ENCODE results near the gene UCP3. TPM values are rescaled to one million over a fixed set of nuclear protein-coding genes. Genes with fewer than 3 reads are reported as not detected.

UCP3 gene
- total and polyA plus RNA-seq, 2 donors (not counting 1 experiment from before 2014, with no cell fraction given): 8.9 to 11.0 TPM

DNA sequence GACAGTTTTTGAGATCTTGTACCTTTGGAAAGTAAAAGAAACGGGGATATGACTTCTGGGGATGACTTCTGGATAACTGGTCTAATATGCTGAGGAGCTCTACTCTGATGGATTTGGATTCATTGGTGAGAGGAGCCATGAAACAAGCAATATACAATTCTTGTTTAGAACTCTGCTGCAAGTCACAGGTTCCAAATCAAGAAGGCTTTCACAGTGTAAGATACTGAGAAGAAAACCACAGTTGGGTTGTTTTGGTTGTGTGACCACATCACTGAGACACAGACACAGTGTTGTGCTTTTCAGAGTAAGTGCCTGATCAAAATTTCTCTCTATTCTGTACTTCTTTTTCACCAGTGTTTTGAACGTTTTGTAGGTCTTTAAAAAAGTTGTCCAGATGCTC lies 13.2 kb downstream of the UCP3 start:
- Histone ChIP-seq H3K9me3 (ENCODE audit: control extremely low read depth in 1 of 3, control insufficient read depth in 2 of 3, insufficient read depth in 1 of 3, low read length in 2 of 3) (peaks cover 0 to 4% (median 0%) of the 10 kb centered on the region in 3 donors), H3K4me3 (ENCODE audit: control extremely low read depth in 1 of 5, extremely low read depth in 1 of 5, insufficient read depth in 1 of 5, low read depth in 2 of 5, low read length in 4 of 5) (peak overlapping the region in 3 of 5 experiments; percentile 8 to 32 (median 16)), H3K27me3 (replicated peaks in 1 of 4; ENCODE audit: control extremely low read depth in 1 of 4, control insufficient read depth in 3 of 4, insufficient read depth in 4 of 4, low read length in 3 of 4) (no peaks in the 10 kb centered on the region), H3K79me2 (ENCODE audit: control insufficient read depth, insufficient read depth, low read length) (peaks cover 8% of the 10 kb centered on the region), H4K20me1 (ENCODE audit: control insufficient read depth, insufficient read depth, low read length, poor library complexity, severe bottlenecking) (no peaks in the 10 kb centered on the region), H2AFZ (ENCODE audit: insufficient read depth, low read depth, low read length, poor library complexity, severe bottlenecking) (no peak overlapping the region), H3K4me1 (ENCODE audit: control insufficient read depth in 2 of 2, insufficient read depth in 2 of 2, low read length in 2 of 2) (peaks cover 90 to 91% of the 10 kb centered on the region in 2 donors), H3K9ac (ENCODE audit: low read length) (peak overlapping the region; percentile 65), H3K36me3 (replicated peaks in 1 of 2; ENCODE audit: control extremely low read depth in 1 of 2, control insufficient read depth in 1 of 2, extremely low read depth in 1 of 2, insufficient read depth in 2 of 2, low read length in 1 of 2) (no peaks in the 10 kb centered on the region), H3K4me2 (replicated peaks; ENCODE audit: low read depth, low read length, poor library complexity, severe bottlenecking) (peak overlapping the region; percentile 69), H3K27ac (ENCODE audit: low read length in 2 of 2) (peak overlapping the region; percentile 83 to 98)
- intact Hi-C loops (cut with micrococcal nuclease): loop anchor here (1.0 to 10.0 kb wide), 4 partner anchors 15 to 1561 kb away; partner anchors contain the start of gene CLPB
- peak; percentile 67 for DNase-seq
- WGBS (ENCODE audit: insufficient coverage): 75% methylated on average over 1 of the region's 2 CpGs
- POLR2A ChIA-PET: interaction anchor here (0.8 to 5.4 kb wide), 4 partner anchors 9 to 23 kb away, joined by 3 to 77 read pairs (median 6); partner anchors contain the start of gene UCP2
- peak; percentile 36 for ATAC-seq (ENCODE audit: low read depth)
- H3K4me1 Mint-ChIP-seq: peaks cover 86% of the 10 kb centered on the region
- CTCF ChIA-PET: interaction anchor here (0.9 to 7.3 kb wide), 3 partner anchors 9 to 14 kb away, joined by 3 to 63 read pairs (median 8); partner anchors contain the start of gene UCP2
- H3K9me3 Mint-ChIP-seq (ENCODE audit: insufficient read depth): no peaks in the 10 kb centered on the region
- H3K4me3 Mint-ChIP-seq: peak overlapping the region; percentile 77
- peak overlapping the region; percentile 100 for H3K27ac Mint-ChIP-seq
- H3K27me3 Mint-ChIP-seq: no peaks in the 10 kb centered on the region
- TF ChIP-seq, protein P1, sequence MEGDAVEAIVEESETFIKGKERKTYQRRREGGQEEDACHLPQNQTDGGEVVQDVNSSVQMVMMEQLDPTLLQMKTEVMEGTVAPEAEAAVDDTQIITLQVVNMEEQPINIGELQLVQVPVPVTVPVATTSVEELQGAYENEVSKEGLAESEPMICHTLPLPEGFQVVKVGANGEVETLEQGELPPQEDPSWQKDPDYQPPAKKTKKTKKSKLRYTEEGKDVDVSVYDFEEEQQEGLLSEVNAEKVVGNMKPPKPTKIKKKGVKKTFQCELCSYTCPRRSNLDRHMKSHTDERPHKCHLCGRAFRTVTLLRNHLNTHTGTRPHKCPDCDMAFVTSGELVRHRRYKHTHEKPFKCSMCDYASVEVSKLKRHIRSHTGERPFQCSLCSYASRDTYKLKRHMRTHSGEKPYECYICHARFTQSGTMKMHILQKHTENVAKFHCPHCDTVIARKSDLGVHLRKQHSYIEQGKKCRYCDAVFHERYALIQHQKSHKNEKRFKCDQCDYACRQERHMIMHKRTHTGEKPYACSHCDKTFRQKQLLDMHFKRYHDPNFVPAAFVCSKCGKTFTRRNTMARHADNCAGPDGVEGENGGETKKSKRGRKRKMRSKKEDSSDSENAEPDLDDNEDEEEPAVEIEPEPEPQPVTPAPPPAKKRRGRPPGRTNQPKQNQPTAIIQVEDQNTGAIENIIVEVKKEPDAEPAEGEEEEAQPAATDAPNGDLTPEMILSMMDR (IDR thresholded peaks at IDR 0.05): no peak
- no peak for TF ChIP-seq EZH2 (IDR thresholded peaks at IDR 0.05; ENCODE audit: borderline replicate concordance, insufficient read depth, low read depth, low read length, poor library complexity, severe bottlenecking)

DNA sequence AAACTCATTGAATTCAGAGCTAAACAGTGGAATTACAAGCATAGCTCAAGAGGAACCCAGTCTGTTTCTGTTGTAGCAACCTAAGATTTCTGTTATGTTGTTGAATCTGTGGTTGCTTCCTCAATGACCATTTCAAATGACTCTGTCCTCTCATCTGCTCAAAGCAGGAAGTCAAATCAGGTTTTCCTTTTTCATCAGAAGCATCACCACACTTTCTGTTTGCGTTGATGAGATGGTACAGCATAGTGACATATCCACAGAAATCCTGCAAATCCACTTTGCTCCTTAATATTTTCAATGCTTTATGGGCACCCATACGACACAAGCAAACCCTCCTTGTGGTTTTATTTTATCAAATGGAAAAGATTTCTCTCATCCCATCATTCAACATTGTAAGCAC lies 13.6 kb downstream of the UCP3 start:
- H3K27ac Mint-ChIP-seq: peak overlapping the region; percentile 100
- intact Hi-C loops (cut with micrococcal nuclease): loop anchor here (1.0 to 10.0 kb wide), 4 partner anchors 15 to 1560 kb away; partner anchors contain the start of gene CLPB
- peak overlapping the region; percentile 69 for H3K4me2 ChIP-seq (replicated peaks; ENCODE audit: low read depth, low read length, poor library complexity, severe bottlenecking)
- no peak overlapping the region for H2AFZ ChIP-seq (ENCODE audit: insufficient read depth, low read depth, low read length, poor library complexity, severe bottlenecking)
- H3K4me3 Mint-ChIP-seq: peak overlapping the region; percentile 77
- H3K79me2 ChIP-seq (ENCODE audit: control insufficient read depth, insufficient read depth, low read length): peaks cover 8% of the 10 kb centered on the region
- H4K20me1 ChIP-seq (ENCODE audit: control insufficient read depth, insufficient read depth, low read length, poor library complexity, severe bottlenecking): no peaks in the 10 kb centered on the region
- no peaks in the 10 kb centered on the region for H3K9me3 Mint-ChIP-seq (ENCODE audit: insufficient read depth)
- H3K36me3 ChIP-seq (replicated peaks in 1 of 2; ENCODE audit: control extremely low read depth in 1 of 2, control insufficient read depth in 1 of 2, extremely low read depth in 1 of 2, insufficient read depth in 2 of 2, low read length in 1 of 2): no peaks in the 10 kb centered on the region
- no peaks in the 10 kb centered on the region for H3K27me3 ChIP-seq (replicated peaks in 1 of 4; ENCODE audit: control extremely low read depth in 1 of 4, control insufficient read depth in 3 of 4, insufficient read depth in 4 of 4, low read length in 3 of 4)
- peak overlapping the region in 2 of 5 experiments; percentile 8 to 32 for H3K4me3 ChIP-seq (ENCODE audit: control extremely low read depth in 1 of 5, extremely low read depth in 1 of 5, insufficient read depth in 1 of 5, low read depth in 2 of 5, low read length in 4 of 5)
- no CpG with 5 or more reads among the region's 2 CpGs for WGBS (ENCODE audit: insufficient coverage)
- H3K4me1 ChIP-seq (ENCODE audit: control insufficient read depth in 2 of 2, insufficient read depth in 2 of 2, low read length in 2 of 2): peaks cover 91 to 92% of the 10 kb centered on the region in 2 donors
- peak overlapping the region; percentile 65 for H3K9ac ChIP-seq (ENCODE audit: low read length)
- peaks cover 0 to 4% (median 0%) of the 10 kb centered on the region in 3 donors for H3K9me3 ChIP-seq (ENCODE audit: control extremely low read depth in 1 of 3, control insufficient read depth in 2 of 3, insufficient read depth in 1 of 3, low read length in 2 of 3)
- DNase-seq (peak; percentile 87), ATAC-seq (ENCODE audit: low read depth) (peak; percentile 60)
- H3K27me3 Mint-ChIP-seq: no peaks in the 10 kb centered on the region
- CTCF ChIA-PET: interaction anchor here (0.9 to 7.3 kb wide), 8 partner anchors 9 to 38 kb away, joined by 3 to 63 read pairs (median 4); partner anchors contain the start of gene UCP2
- H3K27ac ChIP-seq (ENCODE audit: low read length in 2 of 2): peak overlapping the region; percentile 83 to 98
- TF ChIP-seq, protein P1 (IDR thresholded peaks at IDR 0.05): no peak
- no peak for TF ChIP-seq EZH2 (IDR thresholded peaks at IDR 0.05; ENCODE audit: borderline replicate concordance, insufficient read depth, low read depth, low read length, poor library complexity, severe bottlenecking)
- POLR2A ChIA-PET: interaction anchor here (0.8 to 5.4 kb wide), 6 partner anchors 9 to 260 kb away, joined by 3 to 77 read pairs (median 4); partner anchors contain the start of gene UCP2
- H3K4me1 Mint-ChIP-seq: peaks cover 85% of the 10 kb centered on the region

All from B cell (primary cell).